Tibial artery (tissue), 4 donors: Measurements from ENCODE around the gene PINK1.

Experiments
- DNase-seq, 2 donors: peaks; one replicate each; pipeline ENCODE4 v3.0.0-alpha.2; 2019
- H3K27ac ChIP-seq, 2 donors: fragments of 200-600 bp; sonication (generic) in 1 of 2; 1 replicate in 1 of 2; 2 replicates in 1 of 2; pipeline ENCODE4 v1.5.1; 2018 to 2019; ENCODE audit warnings: mild to moderate bottlenecking in 1 of 2
- H3K27me3 ChIP-seq, 2 donors: fragments of 200-600 bp; sonication (generic) in 1 of 2; one replicate each; pipeline versions ENCODE4 v1.5.1 to v1.6.0; 2016 to 2019
- H3K36me3 ChIP-seq, 3 donors: fragments of 200-600 bp; sonication (generic) in 2 of 3; one replicate each; pipeline ENCODE4 v1.5.1; 2016 to 2019; ENCODE audit warnings: mild to moderate bottlenecking in 2 of 3
- H3K4me1 ChIP-seq, 4 donors: fragments of 200-600 bp; sonication (generic) in 2 of 4; 1 replicate in 3 of 4; 2 replicates in 1 of 4; pipeline ENCODE4 v1.5.1; 2016 to 2019
- H3K4me3 ChIP-seq, 2 donors: fragments of 200-600 bp; sonication (generic) in 1 of 2; 1 replicate in 1 of 2; 2 replicates in 1 of 2; pipeline ENCODE4 v1.5.1; 2018 to 2019; ENCODE audit warnings: mild to moderate bottlenecking in 2 of 2
- H3K9me3 ChIP-seq, 3 donors: fragments of 200-600 bp; sonication (generic) in 1 of 3; one replicate each; pipeline ENCODE4 v1.5.1; 2016 to 2019
- intact Hi-C: fragments of 100-400 bp; cut with DNase I; formaldehyde crosslinking; loops from one replicate; pipeline ENCODE4 v1.15.0; 2023; ENCODE audit warnings: low total_unique reads
- TF ChIP-seq, protein P1 (sequence below), 2 experiments: fragments of 200-600 bp in 1 of 2; fragments of 450-650 bp in 1 of 2; IDR thresholded peaks; one replicate each; pipeline ENCODE4 v1.5.1; 2017 to 2019; ENCODE audit warnings: antibody characterized with exemption in 2 of 2, mild to moderate bottlenecking in 1 of 2, moderate library complexity in 1 of 2

PINK1 gene

DNA sequence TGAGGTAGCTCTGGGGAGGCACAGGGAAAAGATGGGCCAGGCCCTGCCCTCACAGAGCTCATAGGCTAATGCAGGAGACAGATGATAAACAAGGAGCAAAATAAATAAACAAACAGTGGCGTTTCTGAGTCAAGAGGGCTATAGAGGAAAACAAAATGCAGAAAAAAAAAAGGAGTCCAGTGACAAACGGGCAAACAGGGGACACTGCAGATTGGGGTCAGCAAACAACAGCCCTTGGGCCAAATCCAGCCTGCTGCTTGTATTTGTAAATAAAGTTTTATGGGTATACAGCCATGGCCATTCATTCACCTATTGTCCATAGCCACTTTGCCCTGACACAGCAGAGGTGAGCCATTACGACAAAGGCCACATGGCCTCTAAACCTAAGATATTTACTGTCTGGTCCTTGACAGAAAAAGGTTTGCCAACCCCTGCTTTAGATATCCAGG is 19.1 kb upstream of the PINK1 start:
- DNase-seq: no peak
- H3K27ac ChIP-seq: no peak overlapping the region
- H3K4me3 ChIP-seq: no peak overlapping the region
- TF ChIP-seq, protein P1, sequence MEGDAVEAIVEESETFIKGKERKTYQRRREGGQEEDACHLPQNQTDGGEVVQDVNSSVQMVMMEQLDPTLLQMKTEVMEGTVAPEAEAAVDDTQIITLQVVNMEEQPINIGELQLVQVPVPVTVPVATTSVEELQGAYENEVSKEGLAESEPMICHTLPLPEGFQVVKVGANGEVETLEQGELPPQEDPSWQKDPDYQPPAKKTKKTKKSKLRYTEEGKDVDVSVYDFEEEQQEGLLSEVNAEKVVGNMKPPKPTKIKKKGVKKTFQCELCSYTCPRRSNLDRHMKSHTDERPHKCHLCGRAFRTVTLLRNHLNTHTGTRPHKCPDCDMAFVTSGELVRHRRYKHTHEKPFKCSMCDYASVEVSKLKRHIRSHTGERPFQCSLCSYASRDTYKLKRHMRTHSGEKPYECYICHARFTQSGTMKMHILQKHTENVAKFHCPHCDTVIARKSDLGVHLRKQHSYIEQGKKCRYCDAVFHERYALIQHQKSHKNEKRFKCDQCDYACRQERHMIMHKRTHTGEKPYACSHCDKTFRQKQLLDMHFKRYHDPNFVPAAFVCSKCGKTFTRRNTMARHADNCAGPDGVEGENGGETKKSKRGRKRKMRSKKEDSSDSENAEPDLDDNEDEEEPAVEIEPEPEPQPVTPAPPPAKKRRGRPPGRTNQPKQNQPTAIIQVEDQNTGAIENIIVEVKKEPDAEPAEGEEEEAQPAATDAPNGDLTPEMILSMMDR (IDR thresholded peaks at IDR 0.05): no peak
- intact Hi-C loops: no loop called here
- no peaks in the 10 kb centered on the region for H3K27me3 ChIP-seq
- no peaks in the 10 kb centered on the region for H3K9me3 ChIP-seq
- H3K4me1 ChIP-seq: peaks cover 0 to 14% (median 4%) of the 10 kb centered on the region in 4 donors
- no peaks in the 10 kb centered on the region for H3K36me3 ChIP-seq

DNA sequence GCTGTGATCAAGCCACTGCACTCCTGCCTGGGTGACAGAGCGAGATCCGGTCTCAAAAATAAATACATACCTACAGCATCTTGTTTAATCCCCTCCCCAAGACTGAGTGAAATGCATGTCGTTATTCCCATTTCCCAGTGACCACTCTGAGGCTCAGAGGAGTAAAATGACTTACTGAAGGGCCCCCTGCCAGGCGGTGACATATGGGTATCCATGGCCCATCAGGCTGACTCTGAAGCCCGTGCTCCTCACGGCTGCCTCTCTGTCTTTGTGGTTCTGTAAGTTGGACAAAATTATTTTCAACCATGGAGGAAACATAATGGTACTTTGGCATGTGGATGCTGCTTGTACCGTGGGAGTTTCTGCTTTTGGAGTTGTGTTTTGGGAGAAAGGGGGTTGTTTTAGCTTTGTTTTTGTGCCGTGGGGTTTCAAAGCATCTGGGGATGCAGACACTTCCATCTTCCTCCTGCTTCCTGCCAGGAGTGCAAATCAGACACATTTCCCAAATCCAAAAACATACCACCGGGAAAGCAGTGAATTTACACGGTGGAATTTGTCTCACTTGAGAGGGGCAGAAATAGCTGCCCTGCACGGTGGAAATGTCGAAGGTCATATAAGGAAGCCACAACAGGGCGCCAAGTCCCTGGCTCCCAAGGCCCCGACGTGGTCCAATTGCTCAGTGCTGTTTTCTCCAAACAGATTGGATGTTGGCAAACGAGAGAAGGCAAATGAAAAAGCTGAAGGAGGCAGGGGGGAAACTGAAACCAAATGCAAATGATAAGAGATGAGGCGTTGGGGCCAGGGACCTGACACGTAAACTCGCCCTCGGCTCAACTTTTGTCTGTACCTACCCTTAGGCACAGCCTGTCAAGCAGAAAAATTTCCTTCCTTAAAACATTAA is 17.1 kb upstream of the PINK1 start:
- DNase-seq: no peak
- TF ChIP-seq, protein P1 (IDR thresholded peaks at IDR 0.05): no peak
- peaks cover 0 to 14% (median 4%) of the 10 kb centered on the region in 4 donors for H3K4me1 ChIP-seq
- intact Hi-C loops: no loop called here
- H3K4me3 ChIP-seq: no peak overlapping the region
- no peaks in the 10 kb centered on the region for H3K36me3 ChIP-seq
- H3K27ac ChIP-seq: no peak overlapping the region
- no peaks in the 10 kb centered on the region for H3K27me3 ChIP-seq
- no peaks in the 10 kb centered on the region for H3K9me3 ChIP-seq

DNA sequence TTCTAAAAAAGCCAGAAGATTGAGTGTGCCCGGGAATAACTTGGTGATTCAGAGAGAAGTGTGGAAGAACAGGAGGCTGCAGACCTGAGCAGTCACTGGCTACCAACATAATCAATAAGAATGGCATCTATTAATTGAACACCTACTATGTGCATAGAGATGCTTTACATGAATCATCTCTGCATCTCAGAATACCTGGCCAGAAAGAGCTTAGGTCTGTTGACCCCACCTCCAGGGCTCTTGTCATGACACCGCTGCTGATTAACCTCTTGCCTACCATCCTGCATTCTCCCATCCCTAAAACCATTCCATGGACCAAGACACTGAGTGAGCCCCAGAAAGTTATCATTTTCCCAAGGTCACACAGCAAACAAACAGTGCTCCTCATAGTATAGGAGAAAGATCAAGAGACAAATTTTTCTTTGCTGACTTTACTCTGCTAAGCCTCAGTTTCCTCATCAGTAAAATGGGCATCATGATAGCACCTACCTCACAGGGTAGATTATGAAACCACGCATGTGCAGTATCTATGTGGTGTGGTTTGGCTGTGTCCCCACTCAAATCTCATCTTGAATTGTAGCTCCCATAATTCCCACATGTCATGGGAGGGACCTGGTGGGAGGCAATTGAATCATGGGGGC is 16.3 kb upstream of the PINK1 start:
- Histone ChIP-seq H3K27me3 (no peaks in the 10 kb centered on the region), H3K27ac (no peak overlapping the region), H3K9me3 (no peaks in the 10 kb centered on the region), H3K4me3 (no peak overlapping the region), H3K36me3 (no peaks in the 10 kb centered on the region), H3K4me1 (peaks cover 0 to 14% (median 4%) of the 10 kb centered on the region in 4 donors)
- intact Hi-C loops: no loop called here
- TF ChIP-seq, protein P1 (IDR thresholded peaks at IDR 0.05): no peak
- DNase-seq: no peak

DNA sequence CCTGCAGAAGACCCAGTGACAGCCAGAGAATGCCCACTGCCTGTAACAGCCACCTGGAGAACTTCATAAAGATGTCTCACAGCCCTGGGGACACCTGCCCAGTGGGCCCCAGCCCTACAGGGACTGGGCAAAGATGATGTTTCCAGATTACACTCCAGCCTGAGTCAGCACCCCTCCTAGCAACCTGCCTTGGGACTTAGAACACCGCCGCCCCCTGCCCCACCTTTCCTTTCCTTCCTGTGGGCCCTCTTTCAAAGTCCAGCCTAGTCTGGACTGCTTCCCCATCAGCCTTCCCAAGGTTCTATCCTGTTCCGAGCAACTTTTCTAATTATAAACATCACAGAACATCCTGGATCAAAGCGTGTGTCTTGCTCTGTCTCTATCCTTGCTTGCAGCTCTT is 14.7 kb upstream of the PINK1 start:
- no peaks in the 10 kb centered on the region for H3K9me3 ChIP-seq
- no peak overlapping the region for H3K4me3 ChIP-seq
- no peak for DNase-seq
- no peaks in the 10 kb centered on the region for H3K27me3 ChIP-seq
- TF ChIP-seq, protein P1 (IDR thresholded peaks at IDR 0.05): no peak
- peaks cover 0 to 14% (median 4%) of the 10 kb centered on the region in 4 donors for H3K4me1 ChIP-seq
- no peak overlapping the region for H3K27ac ChIP-seq
- intact Hi-C loops: no loop called here
- no peaks in the 10 kb centered on the region for H3K36me3 ChIP-seq

DNA sequence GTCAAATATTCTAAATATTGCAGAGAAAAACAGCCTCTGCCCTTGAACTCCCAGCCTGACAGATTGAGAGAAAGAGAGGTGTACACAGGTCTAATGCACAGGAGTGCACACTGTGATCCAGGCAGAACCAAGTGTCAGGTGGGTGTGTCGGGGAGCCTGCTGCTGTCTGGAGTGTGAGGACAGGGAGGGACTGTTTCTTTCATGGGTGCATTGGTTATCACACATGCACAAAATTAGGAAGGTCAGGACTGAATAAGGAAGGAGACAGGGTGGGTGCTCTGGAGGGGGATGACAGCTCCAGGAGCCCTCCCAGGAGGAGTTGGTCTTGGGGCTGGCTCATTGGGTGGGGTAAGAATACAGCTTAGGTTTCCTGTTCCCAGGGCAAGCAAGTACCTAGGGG is 13.3 kb upstream of the PINK1 start:
- Histone ChIP-seq H3K27ac (no peak overlapping the region), H3K27me3 (peaks cover 0 to 3% of the 10 kb centered on the region in 2 donors), H3K36me3 (no peaks in the 10 kb centered on the region), H3K9me3 (no peaks in the 10 kb centered on the region), H3K4me3 (no peak overlapping the region), H3K4me1 (peaks cover 0 to 9% (median 3%) of the 10 kb centered on the region in 4 donors)
- intact Hi-C loops: no loop called here
- TF ChIP-seq, protein P1 (IDR thresholded peaks at IDR 0.05): no peak
- no peak for DNase-seq
